Measurements from ENCODE around the gene THRB. TPM values are rescaled to one million over a fixed set of nuclear protein-coding genes. Genes with fewer than 3 reads are reported as not detected.
A peak's percentile ranks its signal among the peaks of the same experiment; 100 is the strongest.

THRB gene
- total and polyA plus RNA-seq, 9 of the 15 experiments (the other 6 are each of a cell fraction or from before 2014, with no cell fraction given) = 1.7 to 14.9 (median 6.9) TPM

DNA sequence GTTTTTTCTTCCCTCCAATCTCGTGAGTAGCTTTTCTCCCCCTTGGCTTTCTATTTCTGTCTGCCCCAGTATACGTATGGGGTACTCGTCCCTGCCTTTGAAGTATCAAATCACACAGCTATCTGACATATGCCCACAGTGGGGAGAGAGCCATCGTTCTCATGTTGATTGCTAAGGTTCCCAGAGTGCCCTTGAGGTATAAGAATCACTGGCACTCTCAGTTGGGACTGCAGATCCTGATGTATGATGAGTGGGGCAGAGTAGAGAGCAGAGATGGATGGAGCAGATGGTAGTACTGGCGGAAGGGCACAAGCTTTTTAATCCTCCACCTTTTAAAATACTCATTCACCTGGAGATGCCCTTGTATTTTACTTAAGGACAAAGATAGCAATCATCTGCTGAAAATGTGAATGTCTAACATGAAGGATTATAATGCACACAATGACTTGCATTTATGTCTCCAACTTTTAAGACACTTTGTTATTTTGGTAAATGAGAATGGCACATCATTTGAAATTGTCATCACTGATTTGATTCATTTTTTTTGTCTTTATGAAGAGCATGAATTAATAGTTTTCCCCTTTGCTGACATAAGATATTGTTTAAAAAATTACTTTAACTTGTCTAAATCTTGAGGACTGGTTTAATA lies 310.0 kb downstream of the THRB start (continued):
- peak; percentile 60 for TF ChIP-seq C11orf30 (IDR thresholded peaks at IDR 0.05; ENCODE audit: low read depth)
- peak; percentile 70 for TF ChIP-seq NFE2L1 (tag; IDR thresholded peaks at IDR 0.05; ENCODE audit: borderline replicate concordance, low read depth)
- no peak for TF ChIP-seq CREB1 (IDR thresholded peaks at IDR 0.05)
- TF ChIP-seq CREB1 (CRISPR knock-in tag; IDR thresholded peaks at IDR 0.05) = 0 out of 2 replicates have a peak, but pooled peaks have one; percentile 11
- no peak for TF ChIP-seq FOXK1 (CRISPR knock-in tag; IDR thresholded peaks at IDR 0.05; ENCODE audit: borderline replicate concordance)

GRCh38 chr3:24182756-24183155 lies 311.9 kb downstream of the THRB start:
- H4K20me1 ChIP-seq (replicated peaks; ENCODE audit: control insufficient read depth, insufficient read depth, low read length) = no peaks in the 10 kb centered on the region
- H3K4me2 ChIP-seq (ENCODE audit: insufficient read depth, low read length) = no peak overlapping the region
- no peak overlapping the region for H2AFZ ChIP-seq (ENCODE audit: low read depth, low read length)
- H3K36me3 ChIP-seq (ENCODE audit: control insufficient read depth, insufficient read depth, low read length) = no peaks in the 10 kb centered on the region
- ATAC-seq (no peak), FAIRE-seq (no peak), DNase-seq (ENCODE audit: extremely low read depth in 1 of 4, low spot score in 3 of 4) (no peak)
- POLR2A ChIA-PET = no interaction called here
- in situ Hi-C loops (cut with MboI) (no loop called here), intact Hi-C loops (cut with micrococcal nuclease) (no loop called here)
- BruUV-seq (replicated peaks) = no TSS peak
- no peak overlapping the region for H3K4me3 ChIP-seq
- no peak overlapping the region for H3K9ac ChIP-seq (ENCODE audit: insufficient read depth in 1 of 2, low read depth in 2 of 2, low read length in 2 of 2)
- no peaks in the 10 kb centered on the region for H3K9me3 ChIP-seq (replicated peaks; ENCODE audit: control insufficient read depth, insufficient read depth, low read depth, low read length)
- H3K4me1 ChIP-seq (replicated peaks in 1 of 2; ENCODE audit: control insufficient read depth in 2 of 2, insufficient read depth in 2 of 2, low read length in 2 of 2) = peaks cover 4 to 8% of the 10 kb centered on the region in 2 experiments; a peak in 3 of 5 replicates
- H3K9me1 ChIP-seq (ENCODE audit: control insufficient read depth, insufficient read depth, low read length) = no peaks in the 10 kb centered on the region
- 50% methylated on average over 2 of the region's 2 CpGs for WGBS (ENCODE audit: insufficient coverage, low coverage, missing lambda C conversion rate)
- CTCF ChIA-PET (ENCODE audit: low intra/inter-chr PET ratio) = no interaction called here
- H3K27me3 ChIP-seq (ENCODE audit: control insufficient read depth in 2 of 2, insufficient read depth in 2 of 2, low read length in 2 of 2) = no peaks in the 10 kb centered on the region
- no peaks in the 10 kb centered on the region for H3K79me2 ChIP-seq (ENCODE audit: control insufficient read depth, insufficient read depth, low read length)
- H3K27ac ChIP-seq (ENCODE audit: extremely low read depth, low read depth, low read length) = no peak overlapping the region
- TF ChIP-seq KAT8 (IDR thresholded peaks at IDR 0.05; ENCODE audit: low read depth) = no peak
- TF ChIP-seq ZNF311 (CRISPR knock-in tag; IDR thresholded peaks at IDR 0.05) = no peak
- TF ChIP-seq ZBTB12 (CRISPR knock-in tag; IDR thresholded peaks at IDR 0.05) = no peak
- TF ChIP-seq JUN (IDR thresholded peaks at IDR 0.05; ENCODE audit: borderline replicate concordance, low read depth, low read length) = no peak
- no peak for TF ChIP-seq JUN (CRISPR knock-in tag; IDR thresholded peaks at IDR 0.05; ENCODE audit: borderline replicate concordance)
- no peak for TF ChIP-seq ETV1 (tag; conservative IDR thresholded peaks at IDR 0.05; ENCODE audit: low read depth)
- TF ChIP-seq POLR2B (IDR thresholded peaks at IDR 0.05; ENCODE audit: low read depth, partially characterized antibody) = no peak
- TF ChIP-seq SPI1 (IDR thresholded peaks at IDR 0.05; ENCODE audit: borderline replicate concordance, low read depth, low read length) = no peak
- TF ChIP-seq TBP (optimal IDR thresholded peaks at IDR 0.05; ENCODE audit: low read depth, low read length) = no peak
- no peak for TF ChIP-seq WHSC1 (IDR thresholded peaks at IDR 0.05; ENCODE audit: low read length)
- no peak for TF ChIP-seq EGR1 (conservative IDR thresholded peaks at IDR 0.05)
- no peak for TF ChIP-seq ZNF174 (CRISPR knock-in tag; IDR thresholded peaks at IDR 0.05)
- TF ChIP-seq BCLAF1 (IDR thresholded peaks at IDR 0.05; ENCODE audit: borderline replicate concordance in 1 of 2, control insufficient read depth in 1 of 2, low read depth in 2 of 2, low read length in 1 of 2) = no peak
- TF ChIP-seq RCOR1 (IDR thresholded peaks at IDR 0.05; ENCODE audit: borderline replicate concordance in 1 of 2, low read depth in 2 of 2, low read length in 2 of 2) = no peak

Data from K562 (cell line).